ENCODE results near the gene OTC. TPM values are rescaled to one million over a fixed set of nuclear protein-coding genes. Genes with fewer than 3 reads are reported as not detected.
A peak's percentile ranks its signal among the peaks of the same experiment; 100 is the strongest.

OTC gene
- total RNA-seq, 2 experiments from 2014 or later: 0.23 TPM; not detected in 1

DNA sequence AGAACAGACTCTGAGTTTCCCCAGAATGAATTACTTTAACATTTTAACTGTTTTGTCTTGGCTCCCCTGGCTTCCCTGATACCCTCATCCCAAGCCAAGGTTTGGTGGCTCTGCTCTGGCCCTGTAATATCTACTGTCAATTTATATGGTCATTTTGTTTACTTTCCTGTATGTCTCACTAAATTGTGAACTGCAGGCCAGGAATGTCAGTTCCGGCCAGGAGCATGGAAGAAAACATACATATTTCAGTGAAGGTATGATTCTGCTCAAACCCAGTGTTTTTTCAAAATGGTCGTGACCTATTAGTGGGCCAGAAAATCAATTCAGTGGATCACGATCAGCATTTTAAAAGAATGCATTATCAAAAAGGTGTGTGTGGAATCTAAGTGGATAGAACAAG is 26.3 kb upstream of the OTC start:
- H3K4me1 Mint-ChIP-seq (ENCODE audit: low read depth): peaks cover 14% of the 10 kb centered on the region
- ChIA-PET CTCF (interaction anchor here (2.1 kb wide), 1 partner anchor 134 kb away, joined by 5 read pairs; no protein-coding TSS in a partner anchor), POLR2A (interaction anchor here (0.9 to 2.0 kb wide), 2 partner anchors 8 to 14 kb away, joined by 3 to 9 read pairs; no protein-coding TSS in a partner anchor)
- H3K4me3 Mint-ChIP-seq: peak overlapping the region; percentile 84
- intact Hi-C loops (cut with micrococcal nuclease): loop anchor here (10.0 kb wide), 1 partner anchor 401 kb away; no protein-coding TSS in a partner anchor
- TF ChIP-seq, protein P1, sequence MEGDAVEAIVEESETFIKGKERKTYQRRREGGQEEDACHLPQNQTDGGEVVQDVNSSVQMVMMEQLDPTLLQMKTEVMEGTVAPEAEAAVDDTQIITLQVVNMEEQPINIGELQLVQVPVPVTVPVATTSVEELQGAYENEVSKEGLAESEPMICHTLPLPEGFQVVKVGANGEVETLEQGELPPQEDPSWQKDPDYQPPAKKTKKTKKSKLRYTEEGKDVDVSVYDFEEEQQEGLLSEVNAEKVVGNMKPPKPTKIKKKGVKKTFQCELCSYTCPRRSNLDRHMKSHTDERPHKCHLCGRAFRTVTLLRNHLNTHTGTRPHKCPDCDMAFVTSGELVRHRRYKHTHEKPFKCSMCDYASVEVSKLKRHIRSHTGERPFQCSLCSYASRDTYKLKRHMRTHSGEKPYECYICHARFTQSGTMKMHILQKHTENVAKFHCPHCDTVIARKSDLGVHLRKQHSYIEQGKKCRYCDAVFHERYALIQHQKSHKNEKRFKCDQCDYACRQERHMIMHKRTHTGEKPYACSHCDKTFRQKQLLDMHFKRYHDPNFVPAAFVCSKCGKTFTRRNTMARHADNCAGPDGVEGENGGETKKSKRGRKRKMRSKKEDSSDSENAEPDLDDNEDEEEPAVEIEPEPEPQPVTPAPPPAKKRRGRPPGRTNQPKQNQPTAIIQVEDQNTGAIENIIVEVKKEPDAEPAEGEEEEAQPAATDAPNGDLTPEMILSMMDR (IDR thresholded peaks at IDR 0.05): no peak
- ATAC-seq (no peak), DNase-seq (no peak)
- no peaks in the 10 kb centered on the region for H3K36me3 Mint-ChIP-seq (ENCODE audit: low read depth)
- no peak overlapping the region for H3K27ac Mint-ChIP-seq
- H3K9me3 Mint-ChIP-seq: no peaks in the 10 kb centered on the region
- no peaks in the 10 kb centered on the region for H3K27me3 Mint-ChIP-seq

DNA sequence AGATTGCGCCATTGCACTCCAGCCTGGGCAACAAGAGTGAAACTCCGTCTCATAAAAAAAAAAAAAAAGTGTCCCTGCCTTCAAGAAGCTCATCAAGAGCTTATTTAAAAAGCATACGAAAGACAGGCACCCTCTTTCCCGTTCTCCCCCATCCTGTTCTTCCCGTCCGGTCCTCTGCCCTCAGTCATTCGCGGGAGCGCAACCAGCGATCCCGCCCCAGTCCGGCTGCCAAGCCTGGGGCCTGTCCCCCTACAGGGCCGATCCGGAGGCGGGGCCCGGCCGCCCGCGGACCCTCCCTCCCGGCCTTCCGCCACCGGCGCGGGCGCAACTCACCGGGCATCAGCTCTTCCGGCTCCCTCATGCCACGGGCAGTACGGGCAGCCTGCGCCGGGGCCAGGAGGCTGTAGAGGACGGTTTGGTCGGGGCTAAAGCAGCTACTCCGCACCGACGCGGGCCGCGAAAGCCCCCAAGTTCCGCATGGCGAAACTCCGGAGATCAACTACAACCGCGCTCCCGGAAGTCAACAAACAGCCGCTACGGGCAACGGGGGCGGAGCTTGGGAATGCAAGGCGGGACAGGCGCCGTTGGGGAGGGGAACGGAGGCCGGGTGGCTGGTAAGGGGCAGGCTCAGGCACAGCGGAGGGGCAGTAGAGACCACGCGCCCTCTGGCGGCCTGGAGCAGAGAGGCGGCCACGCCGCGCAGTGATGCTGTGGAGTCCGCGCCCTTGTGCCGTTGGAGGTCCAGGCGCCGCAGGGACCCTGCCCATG is 25.2 kb upstream of the OTC start, which contains the start of gene RPGR:
TSS of gene RPGR (minus strand) at position 503 of the 768 bp plus-strand sequence. CDS start at position 361, 142 bp downstream.
- DNase-seq (peak; percentile 94), ATAC-seq (peak; percentile 99)
- H3K36me3 Mint-ChIP-seq (ENCODE audit: low read depth): no peaks in the 10 kb centered on the region
- H3K4me3 Mint-ChIP-seq: peak within 1 kb of the TSS; percentile 84
- ChIA-PET POLR2A (interaction anchor here (1.3 to 2.0 kb wide), 2 partner anchors 9 to 233 kb away, joined by 4 to 9 read pairs; no protein-coding TSS in a partner anchor), CTCF (interaction anchor here (0.6 to 2.1 kb wide), 10 partner anchors 10 to 581 kb away, joined by 3 to 10 read pairs (median 4); no protein-coding TSS in a partner anchor)
- H3K27ac Mint-ChIP-seq: peak within 1 kb of the TSS; percentile 90
- H3K4me1 Mint-ChIP-seq (ENCODE audit: low read depth): peaks cover 14% of the 10 kb centered on the region
- intact Hi-C loops (cut with micrococcal nuclease): loop anchor here (10.0 kb wide), 1 partner anchor 402 kb away; no protein-coding TSS in a partner anchor
- no peaks in the 10 kb centered on the region for H3K27me3 Mint-ChIP-seq
- H3K9me3 Mint-ChIP-seq: no peaks in the 10 kb centered on the region
- TF ChIP-seq, protein P1 (IDR thresholded peaks at IDR 0.05): peak; percentile 57

DNA sequence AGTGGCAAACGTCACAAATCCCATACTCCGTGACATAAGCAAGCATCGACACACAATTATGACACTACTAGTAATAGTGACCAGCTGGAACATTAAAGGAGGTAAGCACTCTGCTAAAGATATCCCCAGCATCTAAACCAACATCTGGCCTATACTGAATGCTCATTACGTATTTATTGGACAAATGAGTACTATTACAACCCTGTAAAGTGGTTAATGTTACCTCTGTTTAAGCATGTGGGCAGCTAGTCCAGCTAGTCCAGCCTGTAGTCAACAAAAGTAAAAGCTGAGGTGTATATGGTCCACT is 24.7 kb upstream of the OTC start:
- intact Hi-C loops (cut with micrococcal nuclease): loop anchor here (10.0 kb wide), 1 partner anchor 403 kb away; no protein-coding TSS in a partner anchor
- ChIA-PET CTCF (interaction anchor here (1.0 to 2.1 kb wide), 6 partner anchors 10 to 582 kb away, joined by 3 to 10 read pairs (median 4); no protein-coding TSS in a partner anchor), POLR2A (interaction anchor here (1.3 to 2.0 kb wide), 2 partner anchors 9 to 233 kb away, joined by 4 to 9 read pairs; no protein-coding TSS in a partner anchor)
- Mint-ChIP-seq H3K4me3 (peak overlapping the region; percentile 84), H3K27me3 (no peaks in the 10 kb centered on the region), H3K9me3 (no peaks in the 10 kb centered on the region), H3K36me3 (ENCODE audit: low read depth) (no peaks in the 10 kb centered on the region), H3K27ac (peak overlapping the region; percentile 90), H3K4me1 (ENCODE audit: low read depth) (peaks cover 14% of the 10 kb centered on the region)
- DNase-seq (no peak), ATAC-seq (no peak)
- TF ChIP-seq, protein P1 (IDR thresholded peaks at IDR 0.05): peak; percentile 14

DNA sequence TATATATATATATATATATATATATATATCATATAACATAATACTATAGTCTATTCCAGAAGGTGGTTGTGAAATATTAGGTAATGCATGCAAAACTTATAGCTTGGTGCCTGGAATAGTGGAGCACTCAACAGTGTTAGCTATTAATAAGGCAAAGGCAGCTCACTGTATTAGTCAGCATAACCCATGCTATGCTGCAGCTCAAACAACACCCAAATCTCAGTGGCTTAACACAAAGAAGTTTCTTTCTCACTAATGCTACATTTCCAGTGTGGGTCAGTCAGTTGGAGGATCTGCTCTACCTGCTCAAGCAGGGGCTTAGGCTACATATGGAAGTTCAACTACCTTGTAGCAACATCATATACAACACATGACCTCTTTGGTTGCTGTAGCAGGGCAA is 19.9 kb upstream of the OTC start:
- ATAC-seq (no peak), DNase-seq (no peak)
- Mint-ChIP-seq H3K36me3 (ENCODE audit: low read depth) (no peaks in the 10 kb centered on the region), H3K4me1 (ENCODE audit: low read depth) (peaks cover 10% of the 10 kb centered on the region), H3K9me3 (no peaks in the 10 kb centered on the region), H3K4me3 (no peak overlapping the region), H3K27ac (no peak overlapping the region), H3K27me3 (no peaks in the 10 kb centered on the region)
- TF ChIP-seq, protein P1 (IDR thresholded peaks at IDR 0.05): no peak
- ChIA-PET POLR2A (no interaction called here), CTCF (no interaction called here)
- intact Hi-C loops (cut with micrococcal nuclease): no loop called here

DNA sequence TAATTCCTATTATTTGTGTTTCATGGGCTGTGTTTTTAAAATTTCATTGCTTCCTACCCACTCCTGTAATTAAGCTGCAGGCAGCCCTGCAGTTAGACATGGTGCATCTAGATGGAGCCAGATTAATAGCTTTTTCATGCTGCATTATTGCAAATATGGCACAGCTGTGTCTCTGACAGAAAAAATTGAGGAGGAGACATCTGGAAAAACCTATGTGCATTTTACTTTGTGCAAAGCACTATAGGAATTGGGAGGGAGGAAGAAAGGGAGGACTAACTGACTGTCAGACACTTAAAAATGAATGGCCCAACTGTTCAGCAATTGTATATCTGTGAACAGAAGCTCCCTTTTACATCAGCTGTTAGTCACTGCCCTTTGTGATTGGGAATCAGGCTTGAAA is 17.0 kb upstream of the OTC start:
- no peak overlapping the region for H3K4me3 Mint-ChIP-seq
- CTCF ChIA-PET: no interaction called here
- H3K9me3 Mint-ChIP-seq: no peaks in the 10 kb centered on the region
- ATAC-seq (no peak), DNase-seq (no peak)
- intact Hi-C loops (cut with micrococcal nuclease): no loop called here
- no peaks in the 10 kb centered on the region for H3K4me1 Mint-ChIP-seq (ENCODE audit: low read depth)
- POLR2A ChIA-PET: no interaction called here
- H3K36me3 Mint-ChIP-seq (ENCODE audit: low read depth): no peaks in the 10 kb centered on the region
- no peaks in the 10 kb centered on the region for H3K27me3 Mint-ChIP-seq
- TF ChIP-seq, protein P1 (IDR thresholded peaks at IDR 0.05): no peak
- H3K27ac Mint-ChIP-seq: no peak overlapping the region
